GM10248 (cell line): ENCODE measurements around the gene SLC23A1.
A peak's percentile ranks its signal among the peaks of the same experiment; 100 is the strongest.

Experiments
- CTCF ChIA-PET: fragments of 300-600 bp; sonication (Branson Sonifier 250); formaldehyde crosslinking; extraction: SDS; loops from one replicate; lab custom pipeline; 2021; ENCODE audit warnings: antibody characterized with exemption; lab: Yijun Ruan, JAX
- POLR2A ChIA-PET: fragments of 350-650 bp; sonication (Branson Sonifier 250); formaldehyde crosslinking; extraction: SDS; loops from one replicate; lab custom pipeline; 2020; ENCODE audit warnings: antibody characterized with exemption; lab: Yijun Ruan, JAX
- DNase-seq: peaks from one replicate; pipeline ENCODE4 v3.0.0; 2012; ENCODE audit errors: extremely low spot score
- TF ChIP-seq, protein P1 (sequence below): IDR thresholded peaks from 2 replicates; pipeline ENCODE4 v1.5.1; 2012; ENCODE audit warnings: mild to moderate bottlenecking, low read depth; ENCODE audit errors: extremely low read depth, missing control alignments, control extremely low read depth

Gene SLC23A1

DNA sequence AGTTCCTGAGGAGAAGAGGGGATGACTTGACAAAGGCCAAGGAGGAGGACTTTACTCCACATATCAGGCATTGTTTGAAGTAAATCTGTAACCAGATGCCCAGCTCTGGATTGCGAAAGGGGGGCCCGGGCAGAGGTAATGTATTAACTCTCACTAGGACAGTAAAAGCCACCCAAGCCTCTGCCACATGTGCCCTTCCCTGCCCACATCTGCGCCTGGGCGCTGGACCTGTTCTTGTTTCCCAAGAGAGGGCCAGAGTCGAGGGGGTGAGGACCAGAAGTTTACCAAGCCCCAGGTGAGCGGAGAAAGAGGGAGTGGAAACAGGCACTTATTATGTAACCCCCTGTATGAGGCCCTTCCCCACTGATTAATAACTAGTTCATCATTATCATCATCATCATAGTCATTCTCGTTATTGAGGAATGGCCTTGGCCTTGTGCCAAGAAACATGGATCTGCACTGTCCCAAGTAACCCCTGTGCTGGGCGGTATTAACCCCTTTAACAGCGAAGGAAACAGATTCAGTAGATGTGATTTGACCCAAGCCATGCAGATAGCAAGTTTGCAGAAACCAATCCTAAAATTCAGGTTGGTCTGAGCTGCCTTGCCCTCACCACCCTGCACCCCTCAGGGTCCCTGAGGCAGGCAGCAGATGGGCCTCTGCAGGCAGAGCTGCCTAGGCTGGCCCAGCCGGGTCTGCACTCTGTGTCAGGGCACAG is at the start of gene SLC23A1:
Gene SLC23A1, minus strand, starts transcription at position 23 of the 718 bp plus-strand sequence. CDS start 44 bp downstream, outside the sequence.
- ChIA-PET POLR2A (no interaction called here), CTCF (interaction anchor here (1.1 to 1.5 kb wide), 2 partner anchors 14 to 39 kb away, joined by 3 read pairs; no protein-coding TSS in a partner anchor)
- TF ChIP-seq, protein P1, sequence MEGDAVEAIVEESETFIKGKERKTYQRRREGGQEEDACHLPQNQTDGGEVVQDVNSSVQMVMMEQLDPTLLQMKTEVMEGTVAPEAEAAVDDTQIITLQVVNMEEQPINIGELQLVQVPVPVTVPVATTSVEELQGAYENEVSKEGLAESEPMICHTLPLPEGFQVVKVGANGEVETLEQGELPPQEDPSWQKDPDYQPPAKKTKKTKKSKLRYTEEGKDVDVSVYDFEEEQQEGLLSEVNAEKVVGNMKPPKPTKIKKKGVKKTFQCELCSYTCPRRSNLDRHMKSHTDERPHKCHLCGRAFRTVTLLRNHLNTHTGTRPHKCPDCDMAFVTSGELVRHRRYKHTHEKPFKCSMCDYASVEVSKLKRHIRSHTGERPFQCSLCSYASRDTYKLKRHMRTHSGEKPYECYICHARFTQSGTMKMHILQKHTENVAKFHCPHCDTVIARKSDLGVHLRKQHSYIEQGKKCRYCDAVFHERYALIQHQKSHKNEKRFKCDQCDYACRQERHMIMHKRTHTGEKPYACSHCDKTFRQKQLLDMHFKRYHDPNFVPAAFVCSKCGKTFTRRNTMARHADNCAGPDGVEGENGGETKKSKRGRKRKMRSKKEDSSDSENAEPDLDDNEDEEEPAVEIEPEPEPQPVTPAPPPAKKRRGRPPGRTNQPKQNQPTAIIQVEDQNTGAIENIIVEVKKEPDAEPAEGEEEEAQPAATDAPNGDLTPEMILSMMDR = no peak
- peak; percentile 10 for DNase-seq

DNA sequence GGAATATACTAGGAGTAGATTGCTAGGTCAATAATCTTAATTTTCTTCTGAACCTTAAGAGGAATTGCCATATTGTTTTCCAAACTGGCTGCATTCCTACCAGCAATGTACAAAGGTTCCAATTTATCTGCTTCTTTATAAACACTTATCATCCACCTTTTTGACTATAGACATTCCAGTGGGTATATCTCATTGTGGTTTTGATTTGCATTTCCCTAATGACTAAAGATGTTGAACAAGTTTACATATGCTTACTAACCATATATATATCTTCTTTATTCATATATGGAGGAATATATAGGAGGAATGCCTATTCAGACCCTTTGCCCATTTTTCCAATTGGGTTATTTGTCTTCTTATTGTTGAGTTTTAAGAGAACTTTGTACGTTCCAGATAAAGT is 48.6 kb upstream of the SLC23A1 start:
- CTCF ChIA-PET = interaction anchor here (1.2 to 8.2 kb wide), 4 partner anchors 9 to 82 kb away, joined by 3 to 90 read pairs (median 26); no protein-coding TSS in a partner anchor
- TF ChIP-seq, protein P1 = no peak
- POLR2A ChIA-PET = interaction anchor here (0.7 kb wide), 1 partner anchor 687 kb away, joined by 4 read pairs; no protein-coding TSS in a partner anchor
- DNase-seq = no peak

DNA sequence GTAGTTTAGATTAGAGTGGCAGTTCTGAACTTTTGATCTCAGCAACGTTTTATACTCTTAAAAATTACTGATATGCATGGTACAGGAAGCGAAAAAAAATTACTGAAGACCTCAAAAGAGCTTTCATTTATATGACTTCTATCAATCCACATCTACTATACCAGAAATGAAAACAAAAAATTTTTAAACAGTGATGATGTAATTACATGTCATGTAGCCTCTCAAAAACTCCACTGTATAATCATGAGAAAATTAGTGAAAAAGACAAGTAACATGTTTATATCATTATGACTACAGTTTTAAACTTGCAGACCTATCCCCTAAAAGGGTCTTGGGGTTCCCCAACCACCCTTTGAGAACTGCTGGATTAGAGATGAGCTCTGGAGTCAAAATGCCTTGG is 46.9 kb upstream of the SLC23A1 start:
- TF ChIP-seq, protein P1 = no peak
- POLR2A ChIA-PET = no interaction called here
- DNase-seq = no peak
- CTCF ChIA-PET = interaction anchor here (0.8 to 4.8 kb wide), 5 partner anchors 8 to 87 kb away, joined by 3 to 41 read pairs (median 6); no protein-coding TSS in a partner anchor

DNA sequence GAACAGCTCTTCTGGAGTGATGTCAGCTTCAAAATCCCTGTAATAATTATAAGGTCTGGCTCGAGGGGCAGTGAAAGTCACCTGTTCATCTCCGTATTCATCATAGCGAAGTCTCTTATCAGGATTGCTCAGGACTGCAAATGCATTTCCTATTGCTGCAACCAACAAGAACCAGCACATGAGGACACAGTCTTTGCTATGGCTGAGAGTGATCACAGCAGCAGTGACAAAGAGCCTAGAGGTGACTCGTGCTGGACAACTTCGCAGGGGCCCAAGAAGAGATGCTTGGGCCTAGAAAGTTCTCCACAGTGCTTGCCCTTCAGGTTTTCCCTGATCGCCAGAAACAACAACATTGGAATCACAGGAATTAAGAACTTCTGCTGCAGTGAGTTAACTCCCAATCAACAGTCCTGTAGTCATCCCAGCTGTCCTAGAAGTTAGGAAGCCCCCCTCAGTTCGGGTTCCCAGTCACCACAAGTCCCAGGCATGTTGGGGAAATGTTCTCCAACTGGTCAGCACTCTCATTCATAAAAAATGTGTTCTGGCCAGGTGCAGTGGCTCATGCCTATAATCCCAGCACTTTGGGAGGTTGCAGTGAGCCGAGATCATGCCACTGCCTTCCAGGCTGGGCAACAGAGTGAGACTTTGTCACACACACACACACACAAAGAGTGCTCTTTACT is 43.2 kb upstream of the SLC23A1 start:
- DNase-seq = no peak
- POLR2A ChIA-PET = no interaction called here
- TF ChIP-seq, protein P1 = no peak
- CTCF ChIA-PET = interaction anchor here (1.0 to 18.1 kb wide), 4 partner anchors 10 to 91 kb away, joined by 3 to 504 read pairs (median 4); no protein-coding TSS in a partner anchor

DNA sequence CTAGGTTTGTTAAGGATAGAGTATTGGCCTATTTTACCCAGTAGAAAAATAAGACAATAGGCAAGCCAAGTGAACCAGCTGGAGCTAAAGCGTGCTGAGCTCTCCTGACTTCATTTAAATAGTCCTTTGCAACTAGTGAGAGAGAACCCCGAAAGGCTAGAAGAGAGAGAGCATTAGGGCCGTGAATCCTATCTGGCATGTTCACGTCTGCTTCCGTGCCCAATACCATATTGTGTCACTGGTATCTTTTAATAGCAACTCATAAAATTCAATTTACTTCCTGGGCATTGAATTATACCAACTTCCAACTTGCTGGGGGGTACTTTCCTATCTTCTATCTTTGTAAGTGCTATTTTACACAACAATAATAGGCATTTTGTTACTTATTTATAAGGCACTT is 42.4 kb upstream of the SLC23A1 start:
- ChIA-PET POLR2A (no interaction called here), CTCF (interaction anchor here (1.1 to 18.1 kb wide), 6 partner anchors 10 to 183 kb away, joined by 3 to 504 read pairs (median 4); partner anchors contain the start of gene DNAJC18)
- TF ChIP-seq, protein P1 = no peak
- no peak for DNase-seq

DNA sequence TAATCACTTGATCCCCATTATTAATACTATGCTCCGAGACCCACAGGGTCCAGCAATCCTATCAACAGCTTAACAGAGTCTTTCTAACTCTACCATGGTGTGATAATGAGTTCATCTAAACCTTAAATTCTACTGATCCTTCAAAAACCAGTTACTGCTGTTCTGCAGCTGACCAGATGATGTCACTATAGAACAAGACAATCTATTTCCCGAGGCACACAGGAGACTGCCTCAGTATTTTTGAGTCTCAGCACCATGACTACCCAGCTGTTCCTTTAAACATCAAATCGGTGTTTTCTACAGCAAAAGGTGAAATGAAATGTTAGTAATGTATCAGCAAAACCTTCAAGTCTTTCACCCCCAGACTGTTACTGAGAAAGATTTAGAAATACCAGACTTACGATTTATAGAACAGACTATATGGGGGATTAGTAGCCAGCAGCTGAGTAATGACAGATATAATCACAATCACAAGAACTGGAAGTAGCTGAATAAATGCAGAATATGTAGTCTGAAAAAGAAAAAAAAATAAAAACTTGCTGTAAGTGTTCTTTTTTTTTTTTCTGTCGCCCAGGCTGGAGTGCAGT is 39.3 kb upstream of the SLC23A1 start:
- CTCF ChIA-PET = interaction anchor here (0.5 to 18.1 kb wide), 52 partner anchors 8 to 344 kb away, joined by 3 to 504 read pairs (median 5); partner anchors contain the start of genes DNAJC18, SMIM33, SPATA24 and STING1

More for the DNA sequence above, 39.3 kb upstream of the SLC23A1 start:
- TF ChIP-seq, protein P1 = peak; percentile 85
- POLR2A ChIA-PET = no interaction called here
- peak; percentile 85 for DNase-seq
